ENCODE data around the gene RGS10.

DNA sequence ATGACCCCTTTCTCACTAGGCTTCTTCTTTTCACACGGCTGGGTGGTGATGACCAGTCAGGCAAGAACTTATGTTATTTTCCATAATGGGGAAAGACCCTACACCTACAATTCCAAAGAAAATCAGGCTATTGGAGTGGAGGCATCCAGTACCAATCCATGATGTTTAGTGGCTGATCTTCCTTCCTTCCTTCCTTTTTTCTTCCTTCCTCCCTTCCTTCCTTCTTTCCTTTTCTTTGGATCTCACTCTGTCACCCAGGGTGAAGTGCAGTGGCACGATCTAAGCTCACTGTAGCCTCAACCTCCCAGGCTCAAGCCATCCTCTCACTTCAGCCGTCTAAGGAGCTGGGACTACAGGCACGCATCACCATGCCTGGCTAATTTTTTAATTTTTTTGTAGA lies 2.5 kb downstream of the RGS10 start:
- no peak for TF ChIP-seq EZH2phosphoT487 (IDR thresholded peaks at IDR 0.05; ENCODE audit: insufficient read depth, low read depth)
- no peak for TF ChIP-seq EZH2 (IDR thresholded peaks at IDR 0.05; ENCODE audit: insufficient read depth, poor library complexity, severe bottlenecking)

All from GM23248 (cell line).